GM12892 (cell line): ENCODE measurements around the gene SNX2.

Source experiments
- DNase-seq: peaks from one replicate; pipeline ENCODE4 v3.0.0; 2011; ENCODE audit not compliant: insufficient read length
- FAIRE-seq: peaks from 2 replicates; lab custom pipeline; 2011; peaks lifted over from hg19 to GRCh38; lab: Jason Lieb, UNC
- POLR2A ChIP-seq: IDR thresholded peaks from 2 replicates; pipeline ENCODE4 v1.6.1; 2011; ENCODE audit warnings: low read depth, low read length, control low read depth
- POLR2AphosphoS5 ChIP-seq: IDR thresholded peaks from 2 replicates; pipeline ENCODE4 v1.6.1; 2011; ENCODE audit warnings: low read depth, low read length, control low read depth
- TAF1 ChIP-seq: IDR thresholded peaks from 2 replicates; pipeline ENCODE4 v1.6.1; 2011; ENCODE audit warnings: low read depth, mild to moderate bottlenecking, control low read depth, low read length, borderline replicate concordance

The SNX2 gene

GRCh38 chr5:122879076-122879475 is 104.2 kb downstream of the SNX2 start:
- FAIRE-seq, result no peak
- TF ChIP-seq TAF1 (no peak), POLR2A (no peak), POLR2AphosphoS5 (no peak)
- no peak for DNase-seq
